KMS-11 (cell line): ENCODE results near the gene RABEPK.
"Not testable (repeated sequence)": the region's sequence is repeated elsewhere in the genome, so short reads cannot be mapped to it uniquely, and the experiment has no call there.

Experiments used
- H2AFZ ChIP-seq: fragments of 200-600 bp; sonication (generic); 2 replicates; pipeline ENCODE4 v1.6.1; 2016; ENCODE audit warnings: antibody characterized with exemption, mixed run types, low read depth
- H3K27ac ChIP-seq: fragments of 200-600 bp; sonication (generic); 2 replicates; pipeline ENCODE4 v1.6.1; 2016; ENCODE audit warnings: mild to moderate bottlenecking, mixed run types
- H3K27me3 ChIP-seq: fragments of 200-600 bp; sonication (generic); 2 replicates; pipeline ENCODE4 v1.6.1; 2017; ENCODE audit warnings: mild to moderate bottlenecking, low read depth, mixed run types, moderate library complexity; ENCODE audit not compliant: insufficient read depth
- H3K36me3 ChIP-seq: fragments of 200-600 bp; sonication (generic); 2 replicates; pipeline ENCODE4 v1.6.1; 2017; ENCODE audit warnings: mild to moderate bottlenecking, mixed run types; ENCODE audit not compliant: insufficient read depth
- H3K4me1 ChIP-seq: fragments of 200-600 bp; sonication (generic); 2 replicates; pipeline ENCODE4 v1.6.1; 2016; ENCODE audit warnings: mild to moderate bottlenecking, low read depth, mixed run types; ENCODE audit not compliant: poor library complexity, severe bottlenecking
- H3K4me2 ChIP-seq: fragments of 200-600 bp; sonication (generic); 2 replicates; pipeline ENCODE4 v1.7.0; 2016; ENCODE audit warnings: mild to moderate bottlenecking, mixed run types
- H3K4me3 ChIP-seq: fragments of 200-600 bp; sonication (generic); IDR thresholded peaks from 2 replicates; pipeline ENCODE4 v1.6.1; 2017; ENCODE audit warnings: low read depth, low read length, mixed read lengths; ENCODE audit not compliant: insufficient read depth
- H3K79me2 ChIP-seq: fragments of 200-600 bp; sonication (generic); 2 replicates; pipeline ENCODE4 v1.6.1; 2016; ENCODE audit warnings: low read depth, mixed run types; ENCODE audit not compliant: insufficient read depth
- H3K9ac ChIP-seq: fragments of 200-600 bp; sonication (generic); 2 replicates; pipeline ENCODE4 v1.6.1; 2016; ENCODE audit warnings: mild to moderate bottlenecking, mixed run types
- H4K20me1 ChIP-seq: fragments of 200-600 bp; sonication (generic); 2 replicates; pipeline ENCODE4 v1.6.1; 2016; ENCODE audit warnings: mild to moderate bottlenecking, mixed run types; ENCODE audit not compliant: insufficient read depth
- CTCF ChIP-seq: fragments of 200-600 bp; sonication (generic); conservative IDR thresholded peaks from 2 replicates; pipeline ENCODE4 v1.6.1; 2017; ENCODE audit warnings: low read depth, mild to moderate bottlenecking, antibody characterized with exemption, low read length, moderate library complexity, mixed read lengths

RABEPK gene

DNA sequence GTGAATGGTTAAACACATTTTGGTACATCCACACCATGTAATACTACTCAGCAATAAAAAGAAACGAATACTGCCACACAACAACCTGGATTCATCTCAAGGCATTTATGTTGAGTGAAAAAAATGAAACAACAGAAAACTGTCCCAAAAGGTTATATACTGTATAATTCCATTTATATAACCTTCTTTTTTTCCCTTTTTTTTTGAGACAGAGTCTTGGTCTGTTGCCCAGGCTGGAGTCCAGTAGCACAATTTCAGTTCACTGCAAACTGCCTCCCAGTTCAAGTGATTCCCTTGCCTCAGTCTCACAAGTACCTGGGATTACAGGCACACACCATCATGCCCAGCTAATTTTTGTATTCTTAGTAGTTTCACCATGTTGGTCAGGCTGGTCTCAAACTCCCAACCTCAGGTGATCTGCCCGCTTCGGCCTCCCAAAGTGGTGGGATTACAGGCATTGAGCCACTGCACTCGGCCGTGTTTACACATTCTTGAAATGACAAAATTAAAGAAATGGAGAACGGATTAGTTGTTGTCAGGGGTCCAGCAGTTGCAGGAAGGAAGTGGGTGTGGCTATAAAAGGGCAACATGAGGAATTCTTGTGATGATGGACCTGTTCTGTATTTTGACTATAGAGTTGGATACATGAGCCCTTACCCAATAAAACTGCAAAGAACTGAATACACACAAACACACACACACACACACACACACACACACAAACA is 28.1 kb upstream of the RABEPK start:
- no peaks in the 10 kb centered on the region; the same call in 1 of the 2 replicates for H3K36me3 ChIP-seq
- no peak overlapping the region for H3K9ac ChIP-seq
- H2AFZ ChIP-seq = no peak overlapping the region
- H3K4me1 ChIP-seq = no peaks in the 10 kb centered on the region
- TF ChIP-seq CTCF = no peak
- H3K4me3 ChIP-seq = no peak overlapping the region
- no peak overlapping the region for H3K27ac ChIP-seq
- peaks cover 53% of the 10 kb centered on the region; the same call in 1 of the 2 replicates for H3K79me2 ChIP-seq
- H3K27me3 ChIP-seq = no peaks in the 10 kb centered on the region
- no peak overlapping the region for H3K4me2 ChIP-seq
- H4K20me1 ChIP-seq = 0 out of 2 replicates have a peak, but pooled peaks cover 5% of the 10 kb centered on the region

GRCh38 chr9:125176636-125177035 is 23.7 kb upstream of the RABEPK start:
- H4K20me1 ChIP-seq = 0 out of 2 replicates have a peak, but pooled peaks cover 5% of the 10 kb centered on the region

DNA sequence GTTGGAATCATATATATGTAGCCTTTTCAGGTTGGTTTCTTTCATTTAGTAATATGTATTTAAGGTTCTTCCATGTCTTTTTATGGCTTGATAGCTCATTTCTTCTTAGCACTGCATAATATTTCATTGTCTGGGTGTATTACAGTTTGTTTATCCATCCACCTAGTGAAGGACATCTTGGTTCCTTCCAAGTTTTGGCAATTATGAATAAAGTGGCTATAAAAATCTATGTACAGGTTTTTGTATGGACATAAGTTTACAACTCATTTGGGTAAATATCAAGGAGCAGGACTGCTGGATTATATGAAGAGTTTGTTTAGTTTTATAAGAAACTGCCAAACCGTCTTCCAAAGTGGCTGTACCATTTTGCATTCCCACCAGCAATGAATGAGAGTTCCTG is 22.5 kb upstream of the RABEPK start:
- no peaks in the 10 kb centered on the region for H3K36me3 ChIP-seq
- no peaks in the 10 kb centered on the region for H3K4me1 ChIP-seq
- no peak overlapping the region for H3K4me2 ChIP-seq
- no peaks in the 10 kb centered on the region for H3K27me3 ChIP-seq
- no peak overlapping the region for H3K9ac ChIP-seq
- H3K4me3 ChIP-seq = no peak overlapping the region
- TF ChIP-seq CTCF = no peak
- H3K79me2 ChIP-seq = peaks cover 94% of the 10 kb centered on the region
- no peak overlapping the region for H2AFZ ChIP-seq
- 0 out of 2 replicates have a peak, but pooled peaks cover 5% of the 10 kb centered on the region for H4K20me1 ChIP-seq
- H3K27ac ChIP-seq = no peak overlapping the region

More at GRCh38 chr9:125176636-125177035, 23.7 kb upstream of the RABEPK start:
- Histone ChIP-seq H3K36me3 (no peaks in the 10 kb centered on the region), H3K79me2 (peaks cover 88% of the 10 kb centered on the region), H3K4me1 (no peaks in the 10 kb centered on the region), H3K4me3 (no peak overlapping the region), H3K27me3 (no peaks in the 10 kb centered on the region), H3K4me2 (no peak overlapping the region), H3K27ac (no peak overlapping the region), H2AFZ (no peak overlapping the region), H3K9ac (no peak overlapping the region)
- TF ChIP-seq CTCF = no peak

DNA sequence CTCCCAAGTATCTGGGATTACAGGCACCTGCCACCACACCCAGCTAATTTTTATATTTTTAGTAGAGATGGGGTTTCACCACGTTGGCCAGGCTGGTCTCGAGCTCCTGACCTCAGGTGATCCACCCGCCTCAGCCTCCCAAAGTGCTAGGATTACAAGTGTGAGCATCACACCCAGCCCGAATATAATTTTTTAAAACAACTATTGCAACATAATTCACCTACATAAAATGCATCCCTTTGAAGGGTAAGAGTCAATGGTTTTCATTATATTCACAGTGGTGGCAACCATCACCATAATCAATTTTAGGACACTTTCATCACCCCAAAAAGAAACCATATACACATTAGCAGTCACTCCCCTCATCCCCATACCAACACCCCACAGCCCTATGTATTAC is 20.6 kb upstream of the RABEPK start:
- H3K27ac ChIP-seq, H3K4me1 ChIP-seq, H2AFZ ChIP-seq, H3K4me2 ChIP-seq, H3K27me3 ChIP-seq, H3K36me3 ChIP-seq, H3K4me3 ChIP-seq, H4K20me1 ChIP-seq, H3K9ac ChIP-seq: not testable (repeated sequence)
- peaks cover 98% of the 10 kb centered on the region for H3K79me2 ChIP-seq

DNA sequence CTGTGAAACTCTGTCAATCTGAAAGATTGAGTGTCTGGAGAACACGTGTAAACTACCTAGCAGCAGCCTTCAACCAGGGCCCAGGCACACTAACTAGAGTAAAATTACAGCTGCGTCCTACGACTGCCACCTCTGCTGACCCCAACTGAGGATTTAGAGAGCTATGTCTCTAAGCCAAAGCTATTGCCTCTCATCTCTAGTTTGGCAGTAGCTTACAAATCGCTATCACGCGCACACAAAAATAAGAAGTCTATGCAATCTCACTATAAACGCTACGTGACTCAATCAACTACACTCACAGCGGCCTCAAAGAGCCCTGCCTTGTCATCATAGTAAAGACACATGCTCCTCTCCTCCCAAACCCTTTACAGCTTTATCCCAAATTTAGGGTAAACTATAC is 19.5 kb upstream of the RABEPK start:
- no peaks in the 10 kb centered on the region; the same call in 1 of the 2 replicates for H4K20me1 ChIP-seq
- H3K4me3 ChIP-seq = no peak overlapping the region
- H3K4me1 ChIP-seq = no peaks in the 10 kb centered on the region
- no peak for TF ChIP-seq CTCF
- H2AFZ ChIP-seq = no peak overlapping the region
- no peak overlapping the region for H3K9ac ChIP-seq
- H3K79me2 ChIP-seq = peaks cover 97% of the 10 kb centered on the region
- H3K27ac ChIP-seq = no peak overlapping the region
- no peaks in the 10 kb centered on the region for H3K36me3 ChIP-seq
- H3K4me2 ChIP-seq = no peak overlapping the region
- no peaks in the 10 kb centered on the region for H3K27me3 ChIP-seq

DNA sequence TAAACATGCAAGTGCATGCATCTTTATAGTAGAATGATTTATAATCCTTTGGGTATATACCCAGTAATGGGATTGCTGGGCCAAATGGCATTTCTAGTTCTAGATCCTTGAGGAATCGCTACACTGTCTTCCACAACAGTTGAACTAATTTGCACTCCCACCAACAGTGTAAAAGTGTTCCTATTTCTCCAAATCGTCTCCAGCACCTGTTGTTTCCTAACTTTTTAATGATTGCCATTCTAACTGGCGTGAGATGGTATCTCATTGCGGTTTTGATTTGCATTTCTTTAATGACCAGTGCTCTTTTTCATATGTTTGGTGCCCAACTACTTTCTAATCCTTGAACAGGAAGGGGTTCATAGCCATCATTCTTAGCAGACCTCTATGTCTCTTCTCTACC is 18.6 kb upstream of the RABEPK start:
- not testable (repeated sequence) for H3K4me3 ChIP-seq, H3K9ac ChIP-seq, H3K4me2 ChIP-seq, H3K4me1 ChIP-seq, H3K27ac ChIP-seq, H3K36me3 ChIP-seq, H2AFZ ChIP-seq, H3K27me3 ChIP-seq, H4K20me1 ChIP-seq
- peaks cover 97% of the 10 kb centered on the region for H3K79me2 ChIP-seq
